Psoas muscle (tissue), 8 donors: ENCODE data around the gene FERMT2. TPM values are rescaled to one million over a fixed set of nuclear protein-coding genes. Genes with fewer than 3 reads are reported as not detected.

Source experiments
- ATAC-seq, 4 donors: fragments of 200-7000 bp; cut with Tn5 transposase; one replicate each; pipeline ENCODE4 v1.9.1; 2020; ENCODE audit warnings: moderate library complexity in 3 of 4, mild to moderate bottlenecking in 2 of 4
- DNase-seq, 2 donors: peaks; one replicate each; pipeline ENCODE4 v3.0.0-alpha.2; 2020
- H3K27ac ChIP-seq: fragments of 200-600 bp; one replicate; pipeline ENCODE4 v1.8.0; 2022
- H3K27me3 ChIP-seq, 3 donors: fragments of 200-600 bp in 1 of 3; one replicate each; pipeline versions ENCODE4 v1.6.1 to v1.8.0; 2013 to 2022; ENCODE audit warnings: low read length in 2 of 3, mild to moderate bottlenecking in 2 of 3, moderate library complexity in 1 of 3; ENCODE audit not compliant: insufficient read depth in 3 of 3
- H3K36me3 ChIP-seq, 2 donors: fragments of 200-600 bp in 1 of 2; one replicate each; pipeline versions ENCODE4 v1.6.1 to v1.8.0; 2013 to 2022; ENCODE audit warnings: low read depth in 1 of 2, mild to moderate bottlenecking in 1 of 2, moderate library complexity in 1 of 2; ENCODE audit not compliant: insufficient read depth in 1 of 2
- H3K4me1 ChIP-seq: fragments of 200-600 bp; one replicate; pipeline ENCODE4 v1.8.0; 2022
- H3K4me3 ChIP-seq: fragments of 200-600 bp; one replicate; pipeline ENCODE4 v1.8.0; 2022; ENCODE audit warnings: mild to moderate bottlenecking
- H3K9me3 ChIP-seq: fragments of 200-600 bp; one replicate; pipeline ENCODE4 v1.8.0; 2022
- WGBS, 3 donors: extraction: QIAGEN DNeasy Blood & Tissue Kit; methylation state at CpG; one replicate each; pipeline versions ENCODE4 v1.1.6 to v1.1.7; 2013; 5-methylcytosine and 5-hydroxymethylcytosine counted together
- intact Hi-C, 2 donors: fragments of 100-400 bp; cut with DNase I; formaldehyde crosslinking; loops; one replicate each; pipeline versions ENCODE4 v1.11.0 to v1.14.2; 2022
- polyA plus RNA-seq, 3 donors: library from polyadenylated mRNA; stranded (reverse); fragments of 200-250 nt; gene quantifications; one replicate each; pipeline ENCODE4 v1.2.3, GENCODE V29; 2013
- total RNA-seq, 4 donors: library from RNA; stranded (reverse); fragmentation: NEBNext Ultra II Directional in 2 of 4; extraction: Animal tissue kit (Norgen Biotek cat#: 25700) in 2 of 4; gene quantifications; one replicate each; pipeline versions ENCODE4 v1.2.1 to v1.2.4, GENCODE V29; 2021 to 2023
- TF ChIP-seq, protein P1 (sequence below): fragments of 200-600 bp; IDR thresholded peaks from one replicate; pipeline ENCODE4 v1.8.0; 2022; ENCODE audit warnings: antibody characterized with exemption
- donor health status: healthy with polysubstance abuse.
- donor health status: DM: no; HTN: no; CAD: no; lungs with moderate emphysema.
- donor health status: Bipolar disorder and iron deficiency.
- donor health status: healthy.
- donor health status: DM: yes; HTN: yes; CAD: no.
- donor health status: DM: no; HTN: no; CAD: no.
- donor health status: DM: no; HTN: no; CAD: no.
- donor health status: DM: yes; HTN: yes; CAD: no.

Gene FERMT2
- total and polyA plus RNA-seq, 7 donors, result 36.6 to 219 (median 78.3) TPM

GRCh38 chr14:52874389-52874788 is 76.5 kb downstream of the FERMT2 start:
- Histone ChIP-seq H3K4me3 (no peak overlapping the region), H3K9me3 (no peaks in the 10 kb centered on the region), H3K4me1 (peaks cover 6% of the 10 kb centered on the region), H3K27ac (no peak overlapping the region), H3K27me3 (no peaks in the 10 kb centered on the region), H3K36me3 (peaks cover 11 to 100% of the 10 kb centered on the region in 2 donors)
- TF ChIP-seq, protein P1, sequence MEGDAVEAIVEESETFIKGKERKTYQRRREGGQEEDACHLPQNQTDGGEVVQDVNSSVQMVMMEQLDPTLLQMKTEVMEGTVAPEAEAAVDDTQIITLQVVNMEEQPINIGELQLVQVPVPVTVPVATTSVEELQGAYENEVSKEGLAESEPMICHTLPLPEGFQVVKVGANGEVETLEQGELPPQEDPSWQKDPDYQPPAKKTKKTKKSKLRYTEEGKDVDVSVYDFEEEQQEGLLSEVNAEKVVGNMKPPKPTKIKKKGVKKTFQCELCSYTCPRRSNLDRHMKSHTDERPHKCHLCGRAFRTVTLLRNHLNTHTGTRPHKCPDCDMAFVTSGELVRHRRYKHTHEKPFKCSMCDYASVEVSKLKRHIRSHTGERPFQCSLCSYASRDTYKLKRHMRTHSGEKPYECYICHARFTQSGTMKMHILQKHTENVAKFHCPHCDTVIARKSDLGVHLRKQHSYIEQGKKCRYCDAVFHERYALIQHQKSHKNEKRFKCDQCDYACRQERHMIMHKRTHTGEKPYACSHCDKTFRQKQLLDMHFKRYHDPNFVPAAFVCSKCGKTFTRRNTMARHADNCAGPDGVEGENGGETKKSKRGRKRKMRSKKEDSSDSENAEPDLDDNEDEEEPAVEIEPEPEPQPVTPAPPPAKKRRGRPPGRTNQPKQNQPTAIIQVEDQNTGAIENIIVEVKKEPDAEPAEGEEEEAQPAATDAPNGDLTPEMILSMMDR, result no peak
- intact Hi-C loops, result loop anchor here in 1 of 2 donors (10.0 kb wide), 1 partner anchor 80 kb away; the partner anchor contains the start of gene FERMT2
- 80 to 89% (median 81%) methylated on average over 1 of the region's 1 CpG for WGBS, 3 donors
- DNase-seq (no peak), ATAC-seq (no peak)

DNA sequence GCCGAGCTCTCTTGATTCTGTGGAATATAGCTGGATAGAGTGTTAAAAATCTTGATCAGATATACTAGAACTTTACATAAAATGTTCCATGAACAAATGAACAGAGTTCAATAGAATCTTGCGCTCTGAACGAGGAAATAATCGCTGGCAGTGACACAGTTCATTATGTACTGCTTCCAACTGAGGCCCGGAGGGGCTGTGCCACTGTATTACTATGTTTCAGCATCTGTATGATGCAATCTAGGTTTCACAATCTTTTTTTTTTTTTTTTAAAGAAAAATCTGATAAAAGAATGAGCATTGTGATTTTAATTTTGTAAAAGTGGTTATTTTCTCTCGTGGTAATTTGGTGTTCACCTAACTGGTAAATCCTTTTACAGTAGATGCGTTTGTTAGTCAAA is 77.2 kb downstream of the FERMT2 start:
- Histone ChIP-seq H3K9me3 (no peaks in the 10 kb centered on the region), H3K27ac (no peak overlapping the region), H3K27me3 (no peaks in the 10 kb centered on the region), H3K4me1 (peaks cover 6% of the 10 kb centered on the region), H3K36me3 (peaks cover 11 to 100% of the 10 kb centered on the region in 2 donors), H3K4me3 (no peak overlapping the region)
- TF ChIP-seq, protein P1, result no peak
- intact Hi-C loops, result loop anchor here in 1 of 2 donors (10.0 kb wide), 1 partner anchor 81 kb away; the partner anchor contains the start of gene FERMT2
- DNase-seq, result peak; percentile 47 to 67
- WGBS, 3 donors, result 68 to 75% (median 72%) methylated on average over 7 of the region's 7 CpGs
- ATAC-seq, result peak in 2 of 4 donors; percentile 44 to 68

- no peak overlapping the region for H3K4me3 ChIP-seq
- no peak overlapping the region for H3K27ac ChIP-seq
- intact Hi-C loops, result loop anchor here in 1 of 2 donors (10.0 kb wide), 1 partner anchor 82 kb away; the partner anchor contains the start of gene FERMT2
- TF ChIP-seq, protein P1, result no peak
- H3K9me3 ChIP-seq, result no peaks in the 10 kb centered on the region
- no peak for ATAC-seq
- WGBS, 3 donors, result 75 to 80% (median 79%) methylated on average over 4 of the region's 4 CpGs
- H3K27me3 ChIP-seq, result no peaks in the 10 kb centered on the region
- H3K36me3 ChIP-seq, result peaks cover 11 to 100% of the 10 kb centered on the region in 2 donors
- peaks cover 6% of the 10 kb centered on the region for H3K4me1 ChIP-seq
- DNase-seq, result no peak
These were observed 77.8 kb downstream of the FERMT2 start for GRCh38 chr14:52873065-52873464.

DNA sequence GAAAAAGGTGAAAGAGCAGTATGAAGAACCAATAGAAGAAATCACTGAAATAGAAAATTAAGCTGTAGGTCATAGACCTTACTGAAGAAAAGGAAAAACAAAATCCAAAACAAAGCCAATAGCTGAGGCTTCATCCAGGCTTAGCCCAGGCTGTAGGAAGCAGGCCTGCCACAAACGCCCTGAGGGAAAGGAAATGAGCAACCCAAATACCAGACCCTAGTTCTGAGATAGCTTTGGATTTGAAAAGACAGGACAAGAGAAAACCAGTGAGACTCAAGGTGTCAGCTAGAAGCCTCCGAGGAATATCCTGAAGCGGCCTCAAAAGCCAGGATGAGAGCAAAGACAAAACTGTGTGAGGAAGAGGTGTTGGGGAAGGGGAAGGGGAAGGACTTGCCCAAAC is 79.2 kb downstream of the FERMT2 start:
- no peak for ATAC-seq
- TF ChIP-seq, protein P1, result no peak
- Histone ChIP-seq H3K27me3 (no peaks in the 10 kb centered on the region), H3K36me3 (peaks cover 12 to 98% of the 10 kb centered on the region in 2 donors), H3K4me3 (no peak overlapping the region), H3K9me3 (no peaks in the 10 kb centered on the region), H3K4me1 (no peaks in the 10 kb centered on the region), H3K27ac (no peak overlapping the region)
- no peak for DNase-seq
- intact Hi-C loops, result loop anchor here in 1 of 2 donors (10.0 kb wide), 1 partner anchor 83 kb away; the partner anchor contains the start of gene FERMT2
- WGBS, 3 donors, result 86 to 93% (median 92%) methylated on average over 3 of the region's 3 CpGs
